KMS-11 (cell line): ENCODE results near the gene PDZD8.

Source experiments
- H2AFZ ChIP-seq: fragments of 200-600 bp; sonication (generic); 2 replicates; pipeline ENCODE4 v1.6.1; 2016; ENCODE audit warnings: antibody characterized with exemption, mixed run types, low read depth
- H3K27ac ChIP-seq: fragments of 200-600 bp; sonication (generic); 2 replicates; pipeline ENCODE4 v1.6.1; 2016; ENCODE audit warnings: mild to moderate bottlenecking, mixed run types
- H3K27me3 ChIP-seq: fragments of 200-600 bp; sonication (generic); 2 replicates; pipeline ENCODE4 v1.6.1; 2017; ENCODE audit warnings: mild to moderate bottlenecking, low read depth, mixed run types, moderate library complexity; ENCODE audit not compliant: insufficient read depth
- H3K36me3 ChIP-seq: fragments of 200-600 bp; sonication (generic); 2 replicates; pipeline ENCODE4 v1.6.1; 2017; ENCODE audit warnings: mild to moderate bottlenecking, mixed run types; ENCODE audit not compliant: insufficient read depth
- H3K4me1 ChIP-seq: fragments of 200-600 bp; sonication (generic); 2 replicates; pipeline ENCODE4 v1.6.1; 2016; ENCODE audit warnings: mild to moderate bottlenecking, low read depth, mixed run types; ENCODE audit not compliant: poor library complexity, severe bottlenecking
- H3K4me2 ChIP-seq: fragments of 200-600 bp; sonication (generic); 2 replicates; pipeline ENCODE4 v1.7.0; 2016; ENCODE audit warnings: mild to moderate bottlenecking, mixed run types
- H3K4me3 ChIP-seq: fragments of 200-600 bp; sonication (generic); IDR thresholded peaks from 2 replicates; pipeline ENCODE4 v1.6.1; 2017; ENCODE audit warnings: low read depth, low read length, mixed read lengths; ENCODE audit not compliant: insufficient read depth
- H3K79me2 ChIP-seq: fragments of 200-600 bp; sonication (generic); 2 replicates; pipeline ENCODE4 v1.6.1; 2016; ENCODE audit warnings: low read depth, mixed run types; ENCODE audit not compliant: insufficient read depth
- H3K9ac ChIP-seq: fragments of 200-600 bp; sonication (generic); 2 replicates; pipeline ENCODE4 v1.6.1; 2016; ENCODE audit warnings: mild to moderate bottlenecking, mixed run types
- H4K20me1 ChIP-seq: fragments of 200-600 bp; sonication (generic); 2 replicates; pipeline ENCODE4 v1.6.1; 2016; ENCODE audit warnings: mild to moderate bottlenecking, mixed run types; ENCODE audit not compliant: insufficient read depth
- TF ChIP-seq, protein P1 (sequence below): fragments of 200-600 bp; sonication (generic); conservative IDR thresholded peaks from 2 replicates; pipeline ENCODE4 v1.6.1; 2017; ENCODE audit warnings: low read depth, mild to moderate bottlenecking, antibody characterized with exemption, low read length, moderate library complexity, mixed read lengths

Gene PDZD8

DNA sequence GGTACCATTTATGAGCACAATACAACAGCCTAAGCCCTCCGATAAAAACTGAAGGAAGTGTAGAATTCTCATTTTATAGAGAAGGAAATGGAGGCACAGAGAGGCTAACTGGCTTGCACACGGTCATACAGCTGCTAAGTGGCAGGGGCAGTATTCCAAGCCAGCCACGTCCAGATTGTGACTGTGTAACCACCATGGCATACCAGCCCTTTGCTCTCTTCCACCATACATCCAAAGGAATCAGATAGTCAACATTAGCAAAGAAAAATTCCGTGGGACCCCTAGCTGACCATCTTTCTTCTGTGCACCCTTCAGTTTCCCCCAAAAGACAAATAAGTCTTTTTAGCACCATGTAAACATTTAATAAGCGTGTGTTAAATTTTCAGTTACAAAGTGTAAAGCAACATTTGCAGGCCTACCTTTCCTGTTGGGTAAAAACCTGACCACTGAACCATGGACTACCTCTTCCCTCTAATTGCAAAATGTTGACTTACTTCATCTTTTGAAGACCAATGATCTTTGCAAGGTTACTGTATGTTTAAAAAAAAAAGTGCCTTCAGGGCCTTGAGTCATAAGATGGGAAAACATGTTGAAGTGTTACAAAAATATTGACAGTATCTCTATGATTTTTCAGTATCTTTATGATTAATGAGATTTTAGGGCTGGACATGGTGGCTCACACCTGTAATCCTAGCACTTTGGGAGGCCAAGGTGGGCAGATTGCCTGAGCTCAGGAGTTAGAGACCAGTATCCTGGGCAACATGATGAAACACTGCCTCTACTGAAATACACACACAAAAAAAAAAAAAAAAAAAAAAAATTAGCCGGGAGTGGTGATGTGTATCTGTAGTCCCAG, 24.3 kb upstream of the PDZD8 start:
- TF ChIP-seq, protein P1, sequence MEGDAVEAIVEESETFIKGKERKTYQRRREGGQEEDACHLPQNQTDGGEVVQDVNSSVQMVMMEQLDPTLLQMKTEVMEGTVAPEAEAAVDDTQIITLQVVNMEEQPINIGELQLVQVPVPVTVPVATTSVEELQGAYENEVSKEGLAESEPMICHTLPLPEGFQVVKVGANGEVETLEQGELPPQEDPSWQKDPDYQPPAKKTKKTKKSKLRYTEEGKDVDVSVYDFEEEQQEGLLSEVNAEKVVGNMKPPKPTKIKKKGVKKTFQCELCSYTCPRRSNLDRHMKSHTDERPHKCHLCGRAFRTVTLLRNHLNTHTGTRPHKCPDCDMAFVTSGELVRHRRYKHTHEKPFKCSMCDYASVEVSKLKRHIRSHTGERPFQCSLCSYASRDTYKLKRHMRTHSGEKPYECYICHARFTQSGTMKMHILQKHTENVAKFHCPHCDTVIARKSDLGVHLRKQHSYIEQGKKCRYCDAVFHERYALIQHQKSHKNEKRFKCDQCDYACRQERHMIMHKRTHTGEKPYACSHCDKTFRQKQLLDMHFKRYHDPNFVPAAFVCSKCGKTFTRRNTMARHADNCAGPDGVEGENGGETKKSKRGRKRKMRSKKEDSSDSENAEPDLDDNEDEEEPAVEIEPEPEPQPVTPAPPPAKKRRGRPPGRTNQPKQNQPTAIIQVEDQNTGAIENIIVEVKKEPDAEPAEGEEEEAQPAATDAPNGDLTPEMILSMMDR, result no peak
- Histone ChIP-seq H3K9ac (no peak overlapping the region), H3K27me3 (no peaks in the 10 kb centered on the region), H3K4me2 (no peak overlapping the region), H3K36me3 (no peaks in the 10 kb centered on the region), H4K20me1 (no peaks in the 10 kb centered on the region), H3K4me3 (no peak overlapping the region), H3K27ac (no peak overlapping the region), H3K4me1 (no peaks in the 10 kb centered on the region), H2AFZ (no peak overlapping the region), H3K79me2 (no peaks in the 10 kb centered on the region)

DNA sequence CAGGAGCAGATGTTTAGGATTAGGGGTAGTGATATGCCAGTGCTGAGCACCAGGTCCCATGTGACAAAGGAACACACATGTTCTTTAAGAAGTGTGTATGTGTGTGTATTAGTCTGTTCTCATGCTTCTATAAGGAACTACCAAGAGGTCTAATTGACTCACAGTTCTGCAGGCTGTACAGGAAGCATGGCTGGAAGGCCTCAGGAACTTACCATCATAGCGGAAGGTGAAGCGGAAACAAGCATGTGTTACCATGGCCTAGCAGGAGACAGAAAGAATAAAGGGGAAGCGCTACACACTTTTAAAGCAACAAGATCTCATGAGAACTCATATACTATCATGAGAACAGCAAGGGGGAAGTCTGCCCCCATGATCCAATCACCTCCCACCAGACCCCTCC, 22.8 kb upstream of the PDZD8 start:
- Histone ChIP-seq H3K4me3 (no peak overlapping the region), H2AFZ (no peak overlapping the region), H3K9ac (no peak overlapping the region), H3K4me1 (no peaks in the 10 kb centered on the region), H3K27me3 (no peaks in the 10 kb centered on the region), H3K4me2 (no peak overlapping the region), H3K27ac (no peak overlapping the region), H3K79me2 (no peaks in the 10 kb centered on the region), H3K36me3 (no peaks in the 10 kb centered on the region), H4K20me1 (no peaks in the 10 kb centered on the region)
- TF ChIP-seq, protein P1, result no peak

DNA sequence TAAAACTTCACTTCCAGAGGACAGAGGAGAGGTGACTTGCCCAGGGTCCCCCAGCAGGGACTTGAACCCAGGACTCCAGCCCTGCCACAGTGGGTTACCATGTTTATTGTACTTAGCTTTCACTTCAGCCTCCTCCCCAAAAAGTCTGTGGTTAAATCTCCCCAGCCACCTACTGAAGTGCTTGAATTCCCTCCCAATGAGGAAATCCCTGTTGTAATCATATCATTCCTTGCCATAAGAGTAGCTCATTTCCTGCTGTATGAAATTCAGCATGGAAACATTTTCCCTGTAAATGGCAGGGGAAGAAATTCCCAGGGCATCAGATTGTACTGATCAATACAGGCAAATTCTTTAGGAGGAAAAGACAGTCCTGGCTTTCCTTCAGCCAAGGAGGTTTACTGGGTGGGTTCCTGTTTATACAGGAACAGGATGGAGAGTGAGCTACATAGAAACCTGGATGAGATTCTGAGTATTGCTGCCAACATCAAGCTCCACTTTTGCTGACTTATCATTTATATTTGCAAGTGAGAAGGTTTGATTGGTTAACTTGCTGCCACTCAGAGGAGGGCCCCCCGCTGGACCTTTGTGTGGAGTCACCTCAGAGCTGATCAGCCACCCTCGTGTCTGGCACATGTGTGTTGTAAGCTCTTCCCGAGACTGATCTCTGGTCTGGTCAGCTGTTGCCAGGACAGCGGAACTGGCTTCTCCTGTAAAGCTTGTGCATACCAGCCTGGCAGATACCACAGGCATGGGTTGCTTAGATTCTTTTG, 16.4 kb upstream of the PDZD8 start:
- Histone ChIP-seq H3K79me2 (no peaks in the 10 kb centered on the region), H2AFZ (no peak overlapping the region), H3K27me3 (no peaks in the 10 kb centered on the region), H3K36me3 (no peaks in the 10 kb centered on the region), H3K4me2 (no peak overlapping the region), H3K9ac (no peak overlapping the region), H3K4me3 (no peak overlapping the region), H3K4me1 (no peaks in the 10 kb centered on the region), H3K27ac (no peak overlapping the region), H4K20me1 (no peaks in the 10 kb centered on the region)
- TF ChIP-seq, protein P1, result no peak

DNA sequence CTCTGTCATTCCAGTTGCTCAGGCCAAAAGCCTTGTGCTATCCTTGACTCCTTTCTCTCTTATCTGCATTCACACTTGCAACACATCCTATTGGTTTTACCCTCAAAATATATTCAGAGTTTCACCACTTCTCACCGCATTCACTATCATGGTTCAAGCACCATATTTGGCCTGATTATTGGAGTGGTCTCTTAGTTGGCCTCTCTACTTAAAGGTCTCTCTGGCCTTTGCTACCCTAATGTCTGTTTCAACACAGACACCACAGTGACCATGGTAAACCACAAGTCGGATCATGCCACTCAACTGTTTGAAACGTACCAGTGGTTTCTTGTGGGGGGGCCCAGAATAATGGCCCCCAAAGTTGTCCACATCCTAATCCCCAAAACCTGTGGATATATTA, 15.2 kb upstream of the PDZD8 start:
- H3K79me2 ChIP-seq, result no peaks in the 10 kb centered on the region
- no peak overlapping the region for H3K4me3 ChIP-seq
- H3K36me3 ChIP-seq, result no peaks in the 10 kb centered on the region
- H3K27me3 ChIP-seq, result no peaks in the 10 kb centered on the region
- no peak overlapping the region for H3K9ac ChIP-seq
- no peaks in the 10 kb centered on the region for H4K20me1 ChIP-seq
- no peak overlapping the region for H2AFZ ChIP-seq
- TF ChIP-seq, protein P1, result no peak
- no peaks in the 10 kb centered on the region for H3K4me1 ChIP-seq
- H3K27ac ChIP-seq, result no peak overlapping the region
- H3K4me2 ChIP-seq, result no peak overlapping the region
